Esophagus muscularis mucosa (tissue), 3 donors: ENCODE data around the gene VPS52.

ENCODE experiments used
- POLR2A ChIP-seq: fragments of 450-650 bp; IDR thresholded peaks from one replicate; pipeline ENCODE4 v1.6.1; 2017; ENCODE audit warnings: antibody characterized with exemption, moderate library complexity, mild to moderate bottlenecking, low read depth
- POLR2AphosphoS5 ChIP-seq, 2 donors: sonication (generic); formaldehyde crosslinking; IDR thresholded peaks; one replicate each; pipeline ENCODE4 v1.6.1; 2017; ENCODE audit warnings: antibody characterized with exemption in 2 of 2
- TF ChIP-seq, protein P1 (sequence below), 3 experiments: fragments of 200-600 bp in 2 of 3; fragments of 450-650 bp in 1 of 3; sonication (generic) in 2 of 3; IDR thresholded peaks; one replicate each; pipeline ENCODE4 v1.5.1; 2017 to 2019; ENCODE audit warnings: antibody characterized with exemption in 3 of 3, mild to moderate bottlenecking in 2 of 3, moderate library complexity in 1 of 3

DNA sequence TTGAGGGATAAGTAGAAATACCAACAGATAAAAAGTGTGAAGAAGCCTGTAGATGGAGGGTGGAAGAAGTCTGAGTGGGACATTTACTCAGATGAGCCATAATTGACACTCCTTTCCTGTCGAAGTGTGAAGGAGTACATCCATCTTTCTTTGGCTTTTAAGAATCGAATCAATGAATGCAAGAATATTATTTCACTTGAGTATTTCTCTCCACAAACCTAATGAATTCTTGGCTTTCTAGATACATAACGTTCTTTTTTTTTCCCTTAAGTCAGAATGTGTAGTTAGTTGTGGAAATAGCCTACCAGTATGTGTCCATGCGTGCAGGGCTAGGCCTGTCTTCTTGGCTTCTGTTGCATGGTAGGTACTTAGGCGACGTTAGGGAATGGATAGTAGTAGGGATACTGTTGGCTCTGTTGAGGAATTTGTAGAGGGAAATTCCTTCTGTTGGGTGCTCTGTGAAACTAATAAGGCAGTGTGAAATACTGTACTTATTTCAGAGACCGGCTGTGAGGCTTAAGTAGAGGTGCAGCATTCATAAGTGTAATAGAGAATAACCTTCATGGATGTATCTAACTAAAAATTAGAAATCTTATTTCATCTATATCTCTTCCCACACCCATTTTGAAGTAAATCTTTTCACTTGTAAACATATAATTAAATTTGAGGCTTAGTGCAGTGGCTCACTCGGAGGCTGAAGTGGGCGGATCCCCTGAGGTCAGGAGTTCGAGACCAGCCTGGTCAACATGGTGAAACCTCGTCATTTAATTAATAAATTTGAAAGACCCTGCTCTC, 1.6 kb upstream of the VPS52 start:
- TF ChIP-seq, protein P1, sequence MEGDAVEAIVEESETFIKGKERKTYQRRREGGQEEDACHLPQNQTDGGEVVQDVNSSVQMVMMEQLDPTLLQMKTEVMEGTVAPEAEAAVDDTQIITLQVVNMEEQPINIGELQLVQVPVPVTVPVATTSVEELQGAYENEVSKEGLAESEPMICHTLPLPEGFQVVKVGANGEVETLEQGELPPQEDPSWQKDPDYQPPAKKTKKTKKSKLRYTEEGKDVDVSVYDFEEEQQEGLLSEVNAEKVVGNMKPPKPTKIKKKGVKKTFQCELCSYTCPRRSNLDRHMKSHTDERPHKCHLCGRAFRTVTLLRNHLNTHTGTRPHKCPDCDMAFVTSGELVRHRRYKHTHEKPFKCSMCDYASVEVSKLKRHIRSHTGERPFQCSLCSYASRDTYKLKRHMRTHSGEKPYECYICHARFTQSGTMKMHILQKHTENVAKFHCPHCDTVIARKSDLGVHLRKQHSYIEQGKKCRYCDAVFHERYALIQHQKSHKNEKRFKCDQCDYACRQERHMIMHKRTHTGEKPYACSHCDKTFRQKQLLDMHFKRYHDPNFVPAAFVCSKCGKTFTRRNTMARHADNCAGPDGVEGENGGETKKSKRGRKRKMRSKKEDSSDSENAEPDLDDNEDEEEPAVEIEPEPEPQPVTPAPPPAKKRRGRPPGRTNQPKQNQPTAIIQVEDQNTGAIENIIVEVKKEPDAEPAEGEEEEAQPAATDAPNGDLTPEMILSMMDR (IDR thresholded peaks at IDR 0.05) = no peak
- TF ChIP-seq POLR2A (no peak), POLR2AphosphoS5 (IDR thresholded peaks at IDR 0.05) (no peak)
